GM12892 (cell line): ENCODE data around the gene BRD7.

Source experiments
- DNase-seq: peaks from one replicate; pipeline ENCODE4 v3.0.0; 2011; ENCODE audit not compliant: insufficient read length
- FAIRE-seq: peaks from 2 replicates; lab custom pipeline; 2011; peaks lifted over from hg19 to GRCh38; lab: Jason Lieb, UNC
- POLR2A ChIP-seq: IDR thresholded peaks from 2 replicates; pipeline ENCODE4 v1.6.1; 2011; ENCODE audit warnings: low read depth, low read length, control low read depth
- POLR2AphosphoS5 ChIP-seq: IDR thresholded peaks from 2 replicates; pipeline ENCODE4 v1.6.1; 2011; ENCODE audit warnings: low read depth, low read length, control low read depth
- TAF1 ChIP-seq: IDR thresholded peaks from 2 replicates; pipeline ENCODE4 v1.6.1; 2011; ENCODE audit warnings: low read depth, mild to moderate bottlenecking, control low read depth, low read length, borderline replicate concordance

The BRD7 gene

DNA sequence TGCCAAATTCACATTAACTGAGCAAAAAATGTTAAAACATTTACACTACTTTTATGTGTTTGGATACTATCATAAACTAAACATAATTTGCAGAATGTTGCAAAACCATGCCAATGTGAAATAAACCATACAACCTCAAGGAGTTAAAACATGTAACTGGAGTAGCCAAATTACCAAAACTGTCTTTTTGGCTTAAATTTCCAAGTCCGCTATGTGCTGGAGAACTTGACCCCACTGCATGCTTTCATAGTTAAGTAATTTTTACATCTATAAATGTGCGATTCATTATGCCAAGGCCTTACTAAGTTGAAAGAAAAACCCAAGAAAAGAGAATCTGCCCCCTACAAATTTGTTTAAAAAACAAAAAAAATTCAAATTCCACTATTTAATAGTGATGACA is 28.2 kb downstream of the BRD7 start:
- no peak for DNase-seq
- FAIRE-seq: no peak
- no peak for TF ChIP-seq TAF1
- no peak for TF ChIP-seq POLR2AphosphoS5
- no peak for TF ChIP-seq POLR2A

DNA sequence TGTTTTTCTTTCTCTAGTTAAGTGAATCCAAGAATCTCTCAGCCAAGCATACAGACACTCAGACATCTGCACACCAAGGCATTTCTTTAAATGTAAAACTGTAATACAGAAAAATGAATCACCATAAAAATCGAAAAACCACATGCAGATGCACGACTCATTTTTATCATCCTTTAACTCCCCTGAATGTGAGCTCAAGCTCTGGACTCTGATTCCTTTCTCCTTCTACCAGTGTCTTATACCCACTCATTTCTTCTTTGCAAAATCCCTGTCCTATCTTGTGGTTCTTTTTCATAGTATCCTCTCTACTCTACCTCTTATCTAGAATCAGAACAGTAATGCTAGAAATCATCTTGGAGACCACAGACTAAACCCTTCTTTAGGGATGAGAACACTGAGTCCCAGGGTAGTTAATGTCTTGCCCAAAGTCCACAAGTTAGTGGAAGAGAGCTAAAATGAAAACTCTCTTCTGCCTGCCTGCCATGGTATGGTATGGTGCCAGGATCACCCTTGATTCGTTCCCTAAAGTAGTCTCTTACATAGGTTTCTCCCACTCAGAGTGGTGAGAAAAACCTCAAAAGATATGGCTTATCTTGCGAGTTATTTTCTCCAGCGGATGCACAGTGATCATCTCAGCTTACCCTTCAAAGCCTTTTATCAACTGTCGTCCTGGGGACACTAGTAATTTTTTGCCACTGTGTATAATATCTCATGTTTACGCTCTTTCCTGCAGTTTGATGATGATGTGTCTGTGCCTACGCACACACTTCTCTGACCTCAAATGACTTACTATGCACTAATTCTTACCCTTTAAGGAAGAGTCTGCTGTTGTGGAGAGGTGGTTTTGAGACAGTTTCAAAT is 30.2 kb downstream of the BRD7 start:
- TF ChIP-seq TAF1 (no peak), POLR2A (no peak), POLR2AphosphoS5 (no peak)
- FAIRE-seq (no peak), DNase-seq (no peak)

DNA sequence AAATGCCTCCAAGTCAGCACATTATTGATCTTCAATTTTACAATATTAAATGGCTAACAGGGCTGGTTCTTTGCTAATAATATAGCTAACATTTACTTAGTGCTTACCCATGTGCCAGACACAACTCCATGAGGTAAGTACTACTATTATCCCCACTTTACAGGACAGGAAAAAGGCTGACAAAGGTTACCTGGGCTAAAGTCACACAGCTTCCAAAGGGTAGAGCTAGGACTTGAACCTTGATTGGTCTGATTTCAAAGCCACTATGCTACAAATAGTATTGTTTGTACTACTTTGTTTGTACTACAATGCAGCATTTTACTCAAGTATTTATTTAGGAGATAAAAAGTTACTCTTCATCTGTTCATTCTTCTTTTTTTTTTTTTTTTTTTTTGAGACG is 31.9 kb downstream of the BRD7 start:
- FAIRE-seq (no peak), DNase-seq (no peak)
- TF ChIP-seq TAF1 (no peak), POLR2AphosphoS5 (no peak)

DNA sequence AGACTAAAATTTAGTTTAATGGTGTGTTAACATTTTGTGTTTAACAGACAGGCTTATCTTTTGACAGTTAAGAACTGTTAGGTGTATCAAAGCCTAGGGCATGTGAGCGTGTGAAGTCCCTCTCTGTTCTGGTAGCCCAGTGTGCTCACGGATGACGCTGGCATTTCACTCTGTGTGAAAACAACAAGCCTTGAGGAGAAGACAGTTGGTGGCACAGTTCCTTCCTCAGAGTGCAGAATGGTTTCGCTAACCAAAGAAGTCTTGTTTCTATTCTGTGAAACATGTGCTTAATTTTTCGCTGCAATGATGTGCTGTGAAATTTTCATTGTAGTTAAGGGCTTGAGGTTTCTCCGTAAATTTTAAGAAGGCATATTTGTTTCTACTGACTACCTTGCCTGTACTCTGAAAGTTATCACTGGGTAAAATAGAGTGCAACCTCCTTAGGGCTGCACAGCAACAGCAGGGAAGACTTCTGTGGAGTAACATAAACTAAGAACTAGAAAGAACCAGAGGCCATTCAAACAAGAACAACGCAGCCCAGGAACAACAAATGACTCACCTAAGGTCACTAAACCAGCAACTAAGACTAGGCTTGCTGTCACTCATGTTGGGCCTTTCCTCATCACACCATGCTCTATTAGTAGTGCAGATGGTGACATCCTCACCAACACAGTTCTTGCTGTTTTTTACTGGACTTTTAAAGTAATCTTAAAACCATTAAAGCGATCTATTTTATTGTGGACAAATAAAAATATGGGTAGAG is 33.4 kb downstream of the BRD7 start:
- TF ChIP-seq POLR2AphosphoS5 (0 out of 2 replicates have a peak, but pooled peaks have one; percentile 34), TAF1 (no peak)
- FAIRE-seq (peak; percentile 54), DNase-seq (no peak)

DNA sequence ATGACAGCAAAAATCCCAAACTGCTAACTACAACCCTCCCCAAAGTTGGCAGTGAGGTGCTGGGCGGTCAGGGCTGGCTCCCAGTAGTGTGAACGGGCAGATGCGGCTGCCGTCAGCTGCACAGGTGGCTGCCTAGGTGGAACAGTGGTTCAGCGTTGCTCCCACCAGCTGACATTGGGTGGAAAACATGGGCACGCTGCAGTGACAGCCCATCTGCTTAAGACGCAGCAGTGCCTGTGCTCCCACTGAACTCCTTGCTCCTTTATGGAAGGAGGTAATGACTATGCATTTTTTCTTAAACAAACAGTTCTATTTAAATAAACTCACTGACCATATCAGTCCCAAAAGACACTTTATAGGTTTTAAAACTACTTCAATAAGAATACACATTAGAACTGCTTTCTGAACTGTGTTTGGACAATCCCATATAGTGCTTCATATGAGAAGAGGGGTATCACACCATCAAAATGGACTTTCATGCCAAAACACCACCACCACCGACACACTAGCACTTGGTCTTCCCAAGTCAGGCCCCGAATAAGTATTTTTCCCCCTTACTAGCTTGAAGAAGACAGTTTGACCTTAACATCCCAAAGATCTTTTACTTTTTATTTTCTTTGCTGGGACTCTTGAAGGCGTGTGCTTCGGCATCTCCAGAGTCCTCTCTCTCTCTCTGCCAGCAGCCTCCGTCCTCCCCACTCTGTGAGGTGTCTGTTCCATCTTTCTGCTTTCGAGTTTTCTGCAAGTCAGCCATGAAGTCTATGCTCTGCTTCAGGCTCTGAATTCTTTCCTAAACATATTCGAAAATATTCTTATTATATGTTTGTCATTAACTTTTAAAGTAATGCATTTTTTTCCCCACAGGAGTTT is 34.4 kb downstream of the BRD7 start:
- TF ChIP-seq TAF1: no peak
- TF ChIP-seq POLR2AphosphoS5: no peak
- no peak for TF ChIP-seq POLR2A
- FAIRE-seq (no peak), DNase-seq (no peak)

DNA sequence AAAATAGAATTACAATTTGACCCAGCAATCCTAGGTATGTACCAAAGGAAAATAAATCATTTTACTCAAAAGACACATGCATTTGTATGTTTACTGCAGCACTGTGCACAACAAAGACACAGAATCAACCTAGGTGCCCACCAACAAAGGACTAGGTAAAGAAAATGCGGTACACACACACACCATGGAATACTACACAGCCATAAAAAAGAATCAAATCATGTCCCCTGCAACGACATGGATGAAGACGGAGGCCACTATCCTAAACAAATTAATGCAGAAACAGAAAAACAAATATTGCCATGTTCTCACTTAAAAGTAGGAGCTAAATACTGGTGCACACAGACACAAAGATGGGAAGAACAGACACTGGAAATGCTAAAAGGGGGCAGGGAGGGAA is 36.2 kb downstream of the BRD7 start:
- TF ChIP-seq POLR2AphosphoS5 (no peak), TAF1 (no peak), POLR2A (no peak)
- FAIRE-seq (no peak), DNase-seq (no peak)

DNA sequence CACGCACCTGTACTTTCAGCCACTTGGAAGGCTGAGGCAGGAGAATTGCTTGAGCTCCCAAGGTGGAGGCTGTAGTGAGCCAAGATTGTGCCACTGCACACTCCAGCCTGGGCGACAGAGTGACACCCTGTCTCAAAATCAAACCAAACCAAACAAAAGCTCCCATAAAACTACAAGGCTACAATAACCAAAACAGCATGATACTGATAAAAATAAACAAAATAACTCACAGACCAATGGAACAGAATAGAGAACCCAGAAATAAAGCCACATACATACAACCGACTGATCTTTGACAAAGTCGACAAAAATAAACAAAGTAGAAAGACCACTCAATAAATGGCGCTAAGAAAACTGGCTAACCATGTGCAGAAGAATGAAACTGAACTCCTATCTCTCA is 37.2 kb downstream of the BRD7 start:
- DNase-seq (no peak), FAIRE-seq (no peak)
- TF ChIP-seq POLR2A: no peak
- TF ChIP-seq TAF1: no peak
- no peak for TF ChIP-seq POLR2AphosphoS5

DNA sequence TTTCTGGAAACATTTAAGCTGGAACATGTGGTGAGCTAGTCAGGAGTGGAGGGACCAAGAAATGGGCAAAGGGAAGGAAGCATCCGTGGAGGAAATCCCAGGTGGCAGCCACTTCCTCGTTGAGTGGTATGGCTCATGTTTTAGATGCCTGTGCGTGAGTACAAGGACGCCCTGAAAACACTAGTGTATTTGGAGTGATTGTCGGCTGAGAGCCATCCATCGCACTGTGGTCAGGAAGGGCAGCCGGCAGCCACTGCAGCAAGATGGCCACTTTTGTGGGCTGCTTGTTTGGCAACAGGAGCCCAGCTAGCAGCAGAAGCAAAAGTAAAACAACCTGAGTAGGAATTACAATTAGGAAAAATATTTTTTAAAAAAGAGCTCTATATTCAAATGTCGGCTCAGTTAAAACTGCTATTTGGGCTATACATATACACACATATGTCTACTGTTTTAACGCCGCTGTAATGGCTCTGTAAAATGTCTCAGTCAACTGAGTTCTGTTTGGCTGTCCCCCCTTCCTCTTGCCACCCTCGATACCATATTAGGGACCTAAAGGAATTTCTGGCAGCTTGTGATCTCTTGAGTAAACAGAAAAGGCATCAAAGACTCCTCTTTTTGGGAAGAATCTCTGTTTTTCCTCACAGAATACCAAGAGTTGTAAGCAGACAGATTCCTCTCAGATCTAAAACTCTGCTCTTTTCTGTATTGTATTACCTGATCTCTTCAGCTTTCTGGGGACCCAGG is 39.2 kb downstream of the BRD7 start:
- FAIRE-seq (no peak), DNase-seq (no peak)
- TF ChIP-seq TAF1: no peak
- TF ChIP-seq POLR2AphosphoS5: no peak
- no peak for TF ChIP-seq POLR2A

DNA sequence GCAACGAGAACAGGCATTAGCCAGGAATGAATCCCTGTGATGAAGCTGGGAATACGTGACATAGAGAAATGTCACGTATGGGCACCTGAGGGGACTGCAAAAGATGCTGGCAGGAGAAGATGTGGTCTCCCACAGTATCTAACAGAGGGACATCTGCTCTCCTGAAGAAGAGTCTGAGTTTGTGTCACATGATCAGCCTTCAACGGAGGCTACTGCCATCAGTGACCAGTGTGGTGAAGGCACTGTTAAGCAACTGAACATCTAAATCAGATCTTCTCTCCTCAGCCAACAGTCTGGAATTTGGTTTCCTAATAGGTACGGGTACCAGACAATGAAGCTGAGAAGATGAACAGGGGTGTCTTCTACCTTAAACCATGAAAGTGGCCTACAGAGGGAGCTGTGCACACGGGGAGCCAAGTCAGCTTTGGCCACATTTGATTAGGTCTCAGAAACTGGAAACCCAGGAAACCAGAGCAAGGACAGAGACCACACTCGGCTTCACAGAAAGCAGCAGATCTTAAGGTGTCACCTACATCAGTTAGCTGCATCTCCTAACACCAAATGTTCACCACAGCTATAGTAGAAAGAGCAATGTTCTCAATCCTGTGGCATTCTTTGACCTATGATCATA is 41.8 kb downstream of the BRD7 start:
- FAIRE-seq (peak; percentile 58), DNase-seq (peak; percentile 14)
- no peak for TF ChIP-seq TAF1
- TF ChIP-seq POLR2A: 0 out of 2 replicates have a peak, but pooled peaks have one; percentile 26
- TF ChIP-seq POLR2AphosphoS5: no peak

DNA sequence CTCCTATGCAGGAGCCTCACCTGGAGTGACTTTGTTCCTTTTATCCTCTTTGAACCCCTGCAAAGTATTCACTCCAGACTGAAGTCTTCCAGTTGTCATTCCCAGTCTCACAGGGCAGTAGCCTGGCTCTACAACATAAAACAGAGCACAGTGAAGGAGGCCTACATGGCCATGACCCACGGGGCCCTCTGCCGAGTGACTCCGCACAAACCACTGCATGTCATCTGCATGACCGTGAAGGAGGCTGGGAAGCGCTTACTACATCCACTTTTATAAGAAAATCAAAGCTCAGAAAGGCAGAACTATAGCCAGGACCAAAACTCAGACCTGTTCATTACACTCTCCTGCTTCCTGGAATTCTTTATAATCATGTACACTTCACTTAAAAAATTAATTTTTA is 42.5 kb downstream of the BRD7 start:
- no peak for DNase-seq
- no peak for FAIRE-seq
- TF ChIP-seq POLR2AphosphoS5 (no peak), TAF1 (no peak), POLR2A (no peak)
